ENCODE data around the gene CITED2. TPM values are rescaled to one million over a fixed set of nuclear protein-coding genes. Genes with fewer than 3 reads are reported as not detected.
"Not testable (repeated sequence)": the region's sequence is repeated elsewhere in the genome, so short reads cannot be mapped to it uniquely, and the experiment has no call there.

CITED2 gene
- total RNA-seq, 1 experiment from 2014 or later: 365 TPM

GRCh38 chr6:139364302-139364981 lies 10.0 kb downstream of the CITED2 start:
- DNase-seq (ENCODE audit: low spot score): peak; percentile 85
- Histone ChIP-seq H3K27me3 (replicated peaks; ENCODE audit: insufficient read depth, low read depth, low read length, poor library complexity) (no peaks in the 10 kb centered on the region), H3K4me1 (ENCODE audit: insufficient read depth, low read length, poor library complexity, severe bottlenecking) (peaks cover 32% of the 10 kb centered on the region), H3K4me3 (ENCODE audit: low read depth, low read length, poor library complexity, severe bottlenecking) (no peak overlapping the region), H3K9me3 (ENCODE audit: low read depth, low read length, poor library complexity, severe bottlenecking) (no peaks in the 10 kb centered on the region), H3K27ac (ENCODE audit: low read depth, low read length, poor library complexity, severe bottlenecking) (peak overlapping the region; percentile 31), H3K36me3 (ENCODE audit: insufficient read depth, low read length, poor library complexity, severe bottlenecking) (no peaks in the 10 kb centered on the region)
- no TSS peak for BruUV-seq (replicated peaks)
- POLR2A ChIA-PET (ENCODE audit: low non-redundant PET): no interaction called here
- intact Hi-C loops (cut with micrococcal nuclease; ENCODE audit: unreplicated experiment): loop anchor here (1.0 to 10.0 kb wide), 4 partner anchors 145 to 1248 kb away; partner anchors contain the start of gene REPS1
- CTCF ChIA-PET: interaction anchor here (0.6 to 1.8 kb wide), 5 partner anchors 145 to 702 kb away, joined by 3 to 21 read pairs (median 4); no protein-coding TSS in a partner anchor
- TF ChIP-seq CTCF (conservative IDR thresholded peaks at IDR 0.05; ENCODE audit: low read depth, low read length) (peak; percentile 66), EZH2 (IDR thresholded peaks at IDR 0.05; ENCODE audit: borderline replicate concordance, low read depth, low read length, poor library complexity, severe bottlenecking) (no peak)

GRCh38 chr6:139363797-139364196 lies 10.7 kb downstream of the CITED2 start:
- DNase-seq (ENCODE audit: low spot score); H3K9me3 ChIP-seq (ENCODE audit: low read depth, low read length, poor library complexity, severe bottlenecking); H3K27me3 ChIP-seq (replicated peaks; ENCODE audit: insufficient read depth, low read depth, low read length, poor library complexity); BruUV-seq (replicated peaks); POLR2A ChIA-PET (ENCODE audit: low non-redundant PET); H3K27ac ChIP-seq (ENCODE audit: low read depth, low read length, poor library complexity, severe bottlenecking); H3K4me3 ChIP-seq (ENCODE audit: low read depth, low read length, poor library complexity, severe bottlenecking); H3K36me3 ChIP-seq (ENCODE audit: insufficient read depth, low read length, poor library complexity, severe bottlenecking): not testable (repeated sequence)
- CTCF ChIA-PET: interaction anchor here (0.6 to 1.8 kb wide), 4 partner anchors 145 to 701 kb away, joined by 3 to 21 read pairs (median 4); no protein-coding TSS in a partner anchor
- intact Hi-C loops (cut with micrococcal nuclease; ENCODE audit: unreplicated experiment): loop anchor here (1.0 to 10.0 kb wide), 4 partner anchors 144 to 1247 kb away; partner anchors contain the start of gene REPS1
- H3K4me1 ChIP-seq (ENCODE audit: insufficient read depth, low read length, poor library complexity, severe bottlenecking): peaks cover 26% of the 10 kb centered on the region

GRCh38 chr6:139363123-139363522 lies 11.3 kb downstream of the CITED2 start:
- intact Hi-C loops (cut with micrococcal nuclease; ENCODE audit: unreplicated experiment): loop anchor here (10.0 kb wide), 1 partner anchor 378 kb away; the partner anchor contains the start of gene REPS1
- H3K27me3 ChIP-seq (replicated peaks; ENCODE audit: insufficient read depth, low read depth, low read length, poor library complexity); H3K36me3 ChIP-seq (ENCODE audit: insufficient read depth, low read length, poor library complexity, severe bottlenecking); H3K4me3 ChIP-seq (ENCODE audit: low read depth, low read length, poor library complexity, severe bottlenecking); POLR2A ChIA-PET (ENCODE audit: low non-redundant PET); H3K27ac ChIP-seq (ENCODE audit: low read depth, low read length, poor library complexity, severe bottlenecking); CTCF ChIA-PET; BruUV-seq (replicated peaks); H3K9me3 ChIP-seq (ENCODE audit: low read depth, low read length, poor library complexity, severe bottlenecking); DNase-seq (ENCODE audit: low spot score): not testable (repeated sequence)
- H3K4me1 ChIP-seq (ENCODE audit: insufficient read depth, low read length, poor library complexity, severe bottlenecking): peaks cover 19% of the 10 kb centered on the region

- POLR2A ChIA-PET (ENCODE audit: low non-redundant PET): no interaction called here
- intact Hi-C loops (cut with micrococcal nuclease; ENCODE audit: unreplicated experiment): loop anchor here (10.0 kb wide), 1 partner anchor 376 kb away; the partner anchor contains the start of gene REPS1
Observed at GRCh38 chr6:139361211-139361610, 13.2 kb downstream of the CITED2 start.

More at GRCh38 chr6:139361211-139361610, 13.2 kb downstream of the CITED2 start:
- no peaks in the 10 kb centered on the region for H3K36me3 ChIP-seq (ENCODE audit: insufficient read depth, low read length, poor library complexity, severe bottlenecking)
- DNase-seq (ENCODE audit: low spot score): no peak
- no peak overlapping the region for H3K4me3 ChIP-seq (ENCODE audit: low read depth, low read length, poor library complexity, severe bottlenecking)
- H3K27me3 ChIP-seq (replicated peaks; ENCODE audit: insufficient read depth, low read depth, low read length, poor library complexity): no peaks in the 10 kb centered on the region
- BruUV-seq (replicated peaks): no TSS peak
- CTCF ChIA-PET: interaction anchor here (1.0 to 1.6 kb wide), 1 partner anchor 142 kb away, joined by 3 to 5 read pairs; no protein-coding TSS in a partner anchor
- TF ChIP-seq EZH2 (IDR thresholded peaks at IDR 0.05; ENCODE audit: borderline replicate concordance, low read depth, low read length, poor library complexity, severe bottlenecking): no peak
- no peak for TF ChIP-seq CTCF (conservative IDR thresholded peaks at IDR 0.05; ENCODE audit: low read depth, low read length)
- H3K27ac ChIP-seq (ENCODE audit: low read depth, low read length, poor library complexity, severe bottlenecking): no peak overlapping the region
- peaks cover 8% of the 10 kb centered on the region for H3K4me1 ChIP-seq (ENCODE audit: insufficient read depth, low read length, poor library complexity, severe bottlenecking)
- H3K9me3 ChIP-seq (ENCODE audit: low read depth, low read length, poor library complexity, severe bottlenecking): no peaks in the 10 kb centered on the region

Measured in A673 (cell line).